Endodermal cell (in vitro differentiated cells): ENCODE results near the gene STPG1. TPM values are rescaled to one million over a fixed set of nuclear protein-coding genes. Genes with fewer than 3 reads are reported as not detected.
A peak's percentile ranks its signal among the peaks of the same experiment; 100 is the strongest.

Source experiments
- DNase-seq: peaks from one replicate; pipeline ENCODE4 v3.0.0-alpha.2; 2017
- H3K27ac ChIP-seq: 2 replicates; pipeline ENCODE4 v1.5.1; 2013; ENCODE audit warnings: mild to moderate bottlenecking, low read depth, low read length, moderate library complexity
- H3K27me3 ChIP-seq: 2 replicates; pipeline ENCODE4 v1.6.1; 2013; ENCODE audit warnings: mild to moderate bottlenecking, low read length, moderate library complexity; ENCODE audit not compliant: insufficient read depth, control insufficient read depth, poor library complexity, severe bottlenecking
- H3K36me3 ChIP-seq: 2 replicates; pipeline ENCODE4 v1.7.0; 2013; ENCODE audit warnings: mild to moderate bottlenecking, low read length, moderate library complexity; ENCODE audit not compliant: control insufficient read depth, insufficient read depth
- H3K4me1 ChIP-seq: one replicate; pipeline ENCODE4 v1.7.0; 2013; ENCODE audit warnings: low read length; ENCODE audit not compliant: control insufficient read depth, insufficient read depth
- H3K4me3 ChIP-seq: 2 replicates; pipeline ENCODE4 v1.5.1; 2013; ENCODE audit warnings: mild to moderate bottlenecking, low read length, moderate library complexity
- H3K9ac ChIP-seq: 2 replicates; pipeline ENCODE4 v1.6.1; 2013; ENCODE audit warnings: mild to moderate bottlenecking, low read length, moderate library complexity; ENCODE audit not compliant: poor library complexity, severe bottlenecking; ENCODE audit errors: extremely low read depth
- H3K9me3 ChIP-seq: 2 replicates; pipeline ENCODE4 v1.6.1; 2013; ENCODE audit warnings: mild to moderate bottlenecking, low read length, moderate library complexity; ENCODE audit not compliant: control insufficient read depth
- H3K27ac Mint-ChIP-seq: 2 replicates; pipeline ENCODE4 v1.8.0; 2020; ENCODE audit warnings: mixed read lengths
- H3K27me3 Mint-ChIP-seq: 2 replicates; pipeline ENCODE4 v1.8.0; 2021; ENCODE audit warnings: mild to moderate bottlenecking, mixed read lengths; ENCODE audit not compliant: insufficient read depth
- H3K36me3 Mint-ChIP-seq: 2 replicates; pipeline ENCODE4 v1.8.0; 2020; ENCODE audit warnings: low read depth, mixed read lengths
- H3K4me1 Mint-ChIP-seq: 2 replicates; pipeline ENCODE4 v1.8.0; 2020; ENCODE audit warnings: mixed read lengths
- H3K4me3 Mint-ChIP-seq: 2 replicates; pipeline ENCODE4 v1.8.0; 2020; ENCODE audit warnings: mild to moderate bottlenecking, moderate library complexity, mixed read lengths
- H3K9me3 Mint-ChIP-seq: 2 replicates; pipeline ENCODE4 v1.8.0; 2020; ENCODE audit warnings: mild to moderate bottlenecking, mixed read lengths
- WGBS, 2 experiments: methylation state at CpG; one replicate each; pipeline versions ENCODE4 v1.1.5 to v1.1.7; 2013; ENCODE audit warnings: missing lambda C conversion rate in 2 of 2, mixed read lengths in 1 of 2; ENCODE audit not compliant: insufficient coverage in 1 of 2, insufficient read length in 1 of 2; 5-methylcytosine and 5-hydroxymethylcytosine counted together
- total RNA-seq, 2 donors: library from RNA; stranded (reverse); fragmentation: NEBNext Ultra II Directional in 1 of 2; extraction: Animal tissue kit (Norgen Biotek cat#: 25700) in 1 of 2; gene quantifications; 2 replicates in 1 of 2; 3 replicates in 1 of 2; pipeline ENCODE4 v1.2.1, GENCODE V29; 2021
- TF ChIP-seq, protein P1 (sequence below): fragments of 200-600 bp; sonication (generic); conservative IDR thresholded peaks from 2 replicates; pipeline ENCODE4 v1.5.0; 2021; ENCODE audit warnings: antibody characterized with exemption, mild to moderate bottlenecking

STPG1 gene
- total RNA-seq, 2 donors from 2014 or later, result 16.6 to 16.9 TPM

- no peaks in the 10 kb centered on the region for H3K9me3 Mint-ChIP-seq
- no peaks in the 10 kb centered on the region for H3K9me3 ChIP-seq
- peak within 1 kb of the TSS; percentile 89 for H3K27ac Mint-ChIP-seq
- H3K36me3 ChIP-seq, result no peaks in the 10 kb centered on the region
- H3K27me3 Mint-ChIP-seq, result peaks cover 3% of the 10 kb centered on the region
- peak; percentile 99 for DNase-seq
- H3K4me3 ChIP-seq, result peak within 1 kb of the TSS; percentile 90
- H3K36me3 Mint-ChIP-seq, result no peaks in the 10 kb centered on the region
- H3K27me3 ChIP-seq, result no peaks in the 10 kb centered on the region
- H3K4me1 Mint-ChIP-seq, result peaks cover 15% of the 10 kb centered on the region
- 3% methylated on average over 23 to 28 of the region's 28 CpGs for WGBS, 2 experiments
- H3K9ac ChIP-seq, result no peak within 1 kb of the TSS
- H3K4me3 Mint-ChIP-seq, result peak within 1 kb of the TSS; percentile 76
- TF ChIP-seq, protein P1, sequence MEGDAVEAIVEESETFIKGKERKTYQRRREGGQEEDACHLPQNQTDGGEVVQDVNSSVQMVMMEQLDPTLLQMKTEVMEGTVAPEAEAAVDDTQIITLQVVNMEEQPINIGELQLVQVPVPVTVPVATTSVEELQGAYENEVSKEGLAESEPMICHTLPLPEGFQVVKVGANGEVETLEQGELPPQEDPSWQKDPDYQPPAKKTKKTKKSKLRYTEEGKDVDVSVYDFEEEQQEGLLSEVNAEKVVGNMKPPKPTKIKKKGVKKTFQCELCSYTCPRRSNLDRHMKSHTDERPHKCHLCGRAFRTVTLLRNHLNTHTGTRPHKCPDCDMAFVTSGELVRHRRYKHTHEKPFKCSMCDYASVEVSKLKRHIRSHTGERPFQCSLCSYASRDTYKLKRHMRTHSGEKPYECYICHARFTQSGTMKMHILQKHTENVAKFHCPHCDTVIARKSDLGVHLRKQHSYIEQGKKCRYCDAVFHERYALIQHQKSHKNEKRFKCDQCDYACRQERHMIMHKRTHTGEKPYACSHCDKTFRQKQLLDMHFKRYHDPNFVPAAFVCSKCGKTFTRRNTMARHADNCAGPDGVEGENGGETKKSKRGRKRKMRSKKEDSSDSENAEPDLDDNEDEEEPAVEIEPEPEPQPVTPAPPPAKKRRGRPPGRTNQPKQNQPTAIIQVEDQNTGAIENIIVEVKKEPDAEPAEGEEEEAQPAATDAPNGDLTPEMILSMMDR, result peak; percentile 94
- no peak within 1 kb of the TSS for H3K27ac ChIP-seq
- no peaks in the 10 kb centered on the region for H3K4me1 ChIP-seq
Observed at GRCh38 chr1:24415334-24415909, 1.8 kb upstream of the STPG1 start, which contains the start of gene NIPAL3. Gene NIPAL3, plus strand, starts transcription at chr1:24415802. Its CDS starts 3,746 bp downstream, at chr1:24419548.

GRCh38 chr1:24414775-24415333, 1.3 kb upstream of the STPG1 start:
- TF ChIP-seq, protein P1, result no peak
- Mint-ChIP-seq H3K9me3 (no peaks in the 10 kb centered on the region), H3K27me3 (peaks cover 3% of the 10 kb centered on the region), H3K4me3 (peak overlapping the region; percentile 76), H3K27ac (peak overlapping the region; percentile 89), H3K4me1 (peaks cover 15% of the 10 kb centered on the region), H3K36me3 (no peaks in the 10 kb centered on the region)
- Histone ChIP-seq H3K9me3 (no peaks in the 10 kb centered on the region), H3K4me3 (no peak overlapping the region), H3K4me1 (no peaks in the 10 kb centered on the region), H3K9ac (no peak overlapping the region), H3K36me3 (no peaks in the 10 kb centered on the region), H3K27ac (no peak overlapping the region), H3K27me3 (no peaks in the 10 kb centered on the region)
- 81 to 91% methylated on average over 15 to 22 of the region's 22 CpGs for WGBS, 2 experiments
- DNase-seq, result no peak

DNA sequence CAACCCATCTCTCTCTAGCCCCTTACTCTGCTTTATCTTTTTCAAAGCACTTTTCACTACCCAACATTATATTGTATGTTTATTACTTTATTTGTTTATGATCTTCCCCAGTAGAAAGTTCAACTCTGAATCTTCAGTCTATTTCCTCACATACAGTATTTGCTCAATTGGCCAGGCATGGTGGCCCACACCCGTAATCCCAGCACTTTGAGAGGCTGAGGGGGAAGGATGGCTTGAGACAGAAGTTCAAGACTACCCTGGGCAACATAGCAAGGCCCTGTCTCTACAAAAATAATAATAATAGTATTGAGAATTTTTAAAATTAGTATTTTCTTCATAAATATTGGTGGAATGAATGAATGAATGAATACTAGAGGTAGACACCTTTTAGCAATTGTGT, 1.2 kb downstream of the STPG1 start:
- no peaks in the 10 kb centered on the region for H3K36me3 Mint-ChIP-seq
- no peaks in the 10 kb centered on the region for H3K36me3 ChIP-seq
- H3K4me3 ChIP-seq, result peak overlapping the region; percentile 97
- 100% methylated on average over 1 of the region's 1 CpG; no CpG with 5 or more reads in 1 of the 2 experiments for WGBS, 2 experiments
- DNase-seq, result no peak
- H3K27me3 ChIP-seq, result no peaks in the 10 kb centered on the region
- peaks cover 3% of the 10 kb centered on the region for H3K27me3 Mint-ChIP-seq
- peaks cover 8% of the 10 kb centered on the region for H3K9me3 ChIP-seq
- no peaks in the 10 kb centered on the region for H3K9me3 Mint-ChIP-seq
- H3K27ac ChIP-seq, result no peak overlapping the region
- TF ChIP-seq, protein P1, result no peak
- no peaks in the 10 kb centered on the region for H3K4me1 ChIP-seq
- peak overlapping the region; percentile 86 for H3K4me3 Mint-ChIP-seq
- H3K27ac Mint-ChIP-seq, result no peak overlapping the region
- peaks cover 15% of the 10 kb centered on the region for H3K4me1 Mint-ChIP-seq
- H3K9ac ChIP-seq, result no peak overlapping the region
